ENCODE results near the gene CLRN1.

CLRN1 gene

DNA sequence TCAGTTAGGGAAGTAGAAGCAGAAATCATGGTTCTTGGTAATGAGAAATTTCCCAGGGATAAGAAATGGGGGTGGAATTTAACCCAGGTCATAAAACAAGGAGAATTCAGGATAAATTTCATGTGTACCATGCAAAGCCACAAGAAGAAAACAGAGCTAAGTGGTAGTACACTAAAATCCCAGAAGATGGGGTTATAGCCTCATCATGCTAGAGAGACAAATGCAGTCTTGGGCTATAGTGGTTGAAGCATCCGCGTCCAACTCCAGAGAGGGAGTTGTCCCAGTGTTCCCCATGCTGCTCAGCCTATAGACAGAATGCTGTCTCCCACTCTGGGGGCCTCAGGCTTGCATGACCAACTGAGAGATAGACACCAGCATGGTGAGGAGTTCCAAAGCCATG lies 36.2 kb upstream of the CLRN1 start:
- H3K9me2 ChIP-seq (replicated peaks; ENCODE audit: insufficient read depth, low read length): no peaks in the 10 kb centered on the region
- no peak overlapping the region for H3K9ac ChIP-seq (ENCODE audit: low read length)
- H4K20me1 ChIP-seq (ENCODE audit: low read depth, low read length): no peaks in the 10 kb centered on the region
- no peak for TF ChIP-seq EZH2phosphoT487 (conservative IDR thresholded peaks at IDR 0.05; ENCODE audit: low read length)
- TF ChIP-seq, protein P1, sequence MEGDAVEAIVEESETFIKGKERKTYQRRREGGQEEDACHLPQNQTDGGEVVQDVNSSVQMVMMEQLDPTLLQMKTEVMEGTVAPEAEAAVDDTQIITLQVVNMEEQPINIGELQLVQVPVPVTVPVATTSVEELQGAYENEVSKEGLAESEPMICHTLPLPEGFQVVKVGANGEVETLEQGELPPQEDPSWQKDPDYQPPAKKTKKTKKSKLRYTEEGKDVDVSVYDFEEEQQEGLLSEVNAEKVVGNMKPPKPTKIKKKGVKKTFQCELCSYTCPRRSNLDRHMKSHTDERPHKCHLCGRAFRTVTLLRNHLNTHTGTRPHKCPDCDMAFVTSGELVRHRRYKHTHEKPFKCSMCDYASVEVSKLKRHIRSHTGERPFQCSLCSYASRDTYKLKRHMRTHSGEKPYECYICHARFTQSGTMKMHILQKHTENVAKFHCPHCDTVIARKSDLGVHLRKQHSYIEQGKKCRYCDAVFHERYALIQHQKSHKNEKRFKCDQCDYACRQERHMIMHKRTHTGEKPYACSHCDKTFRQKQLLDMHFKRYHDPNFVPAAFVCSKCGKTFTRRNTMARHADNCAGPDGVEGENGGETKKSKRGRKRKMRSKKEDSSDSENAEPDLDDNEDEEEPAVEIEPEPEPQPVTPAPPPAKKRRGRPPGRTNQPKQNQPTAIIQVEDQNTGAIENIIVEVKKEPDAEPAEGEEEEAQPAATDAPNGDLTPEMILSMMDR (IDR thresholded peaks at IDR 0.05; ENCODE audit: insufficient read depth, low read length, poor library complexity, severe bottlenecking): no peak
- no peaks in the 10 kb centered on the region for H3K36me3 ChIP-seq (ENCODE audit: low read length)
- no peak overlapping the region for H3K27ac ChIP-seq (ENCODE audit: low read depth, low read length)
- no peaks in the 10 kb centered on the region for H3K9me3 ChIP-seq (ENCODE audit: insufficient read depth, low read length)
- no peak overlapping the region for H2AFZ ChIP-seq (ENCODE audit: low read depth, low read length, severe bottlenecking)
- H3K4me2 ChIP-seq (ENCODE audit: low read depth, low read length, poor library complexity, severe bottlenecking): no peak overlapping the region
- H3K79me2 ChIP-seq (ENCODE audit: insufficient read depth, low read length): no peaks in the 10 kb centered on the region
- no peak overlapping the region for H3K4me3 ChIP-seq (ENCODE audit: insufficient read depth, low read length, poor library complexity, severe bottlenecking)
- no peaks in the 10 kb centered on the region for H3K27me3 ChIP-seq (ENCODE audit: low read length)
- H3F3A ChIP-seq (ENCODE audit: insufficient read depth): no peaks in the 10 kb centered on the region

DNA sequence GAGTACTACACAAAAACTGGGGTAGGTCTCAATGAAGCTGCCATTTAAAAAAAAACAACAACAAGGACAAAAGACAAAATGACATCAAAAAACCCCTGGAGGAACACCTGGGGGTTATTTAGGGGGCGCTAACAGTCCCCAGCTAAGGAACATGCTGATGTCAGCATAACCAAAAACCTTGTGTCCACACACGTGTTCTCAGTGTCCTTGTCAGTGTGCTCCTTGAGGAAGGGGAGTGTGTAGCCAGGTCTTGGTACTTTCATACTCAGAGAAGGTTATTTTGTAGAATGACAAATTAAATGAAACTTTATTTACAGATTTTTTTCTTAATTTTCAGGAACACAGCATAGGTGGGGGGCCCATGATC lies 31.2 kb upstream of the CLRN1 start:
- no peak for TF ChIP-seq EZH2phosphoT487 (conservative IDR thresholded peaks at IDR 0.05; ENCODE audit: low read length)
- TF ChIP-seq, protein P1 (IDR thresholded peaks at IDR 0.05; ENCODE audit: insufficient read depth, low read length, poor library complexity, severe bottlenecking): no peak
- H3K79me2 ChIP-seq (ENCODE audit: insufficient read depth, low read length): no peaks in the 10 kb centered on the region
- H2AFZ ChIP-seq (ENCODE audit: low read depth, low read length, severe bottlenecking): no peak overlapping the region
- no peaks in the 10 kb centered on the region for H3F3A ChIP-seq (ENCODE audit: insufficient read depth)
- H3K27ac ChIP-seq (ENCODE audit: low read depth, low read length): no peak overlapping the region
- no peak overlapping the region for H3K4me2 ChIP-seq (ENCODE audit: low read depth, low read length, poor library complexity, severe bottlenecking)
- no peaks in the 10 kb centered on the region for H3K9me2 ChIP-seq (replicated peaks; ENCODE audit: insufficient read depth, low read length)
- H3K9ac ChIP-seq (ENCODE audit: low read length): no peak overlapping the region
- no peak overlapping the region for H3K4me3 ChIP-seq (ENCODE audit: insufficient read depth, low read length, poor library complexity, severe bottlenecking)
- H3K27me3 ChIP-seq (ENCODE audit: low read length): no peaks in the 10 kb centered on the region
- no peaks in the 10 kb centered on the region for H3K9me3 ChIP-seq (ENCODE audit: insufficient read depth, low read length)
- H4K20me1 ChIP-seq (ENCODE audit: low read depth, low read length): no peaks in the 10 kb centered on the region
- no peaks in the 10 kb centered on the region for H3K36me3 ChIP-seq (ENCODE audit: low read length)

DNA sequence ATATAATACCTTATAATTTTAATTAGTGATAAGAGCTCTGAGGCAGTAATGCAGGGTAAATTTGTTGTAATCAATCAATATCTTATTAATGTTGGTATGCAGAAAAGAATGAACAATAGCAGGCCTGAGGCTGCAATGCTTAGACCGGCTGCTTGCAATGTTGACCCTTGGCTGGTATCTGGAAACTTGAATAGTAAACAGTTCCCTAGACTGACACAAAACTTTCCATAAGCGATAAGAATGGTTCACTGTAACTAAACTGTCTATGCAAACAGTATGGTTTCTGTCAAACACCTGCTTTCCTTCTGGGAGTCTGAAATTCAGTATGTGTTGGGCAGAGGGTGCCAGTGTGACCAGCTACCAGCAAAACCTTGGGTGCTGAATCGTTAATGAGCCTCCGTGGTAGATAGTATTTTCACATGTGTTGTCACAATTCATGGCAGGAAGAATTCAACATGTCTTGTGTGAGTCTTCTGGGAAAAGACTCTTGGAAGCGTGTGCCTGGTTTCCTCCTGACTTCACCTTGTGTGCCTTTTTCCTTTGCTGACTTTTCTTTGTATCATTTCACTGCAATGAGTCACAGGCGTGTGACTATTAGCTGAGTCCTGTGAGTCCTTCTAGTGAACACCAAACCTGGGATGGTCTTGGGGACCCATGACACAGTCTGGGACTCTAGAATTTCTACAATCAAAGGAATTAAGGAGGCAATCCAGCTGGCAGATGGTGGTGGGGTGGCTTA lies 30.7 kb upstream of the CLRN1 start:
- no peak overlapping the region for H3K9ac ChIP-seq (ENCODE audit: low read length)
- no peaks in the 10 kb centered on the region for H3K27me3 ChIP-seq (ENCODE audit: low read length)
- no peak overlapping the region for H3K4me3 ChIP-seq (ENCODE audit: insufficient read depth, low read length, poor library complexity, severe bottlenecking)
- H3K27ac ChIP-seq (ENCODE audit: low read depth, low read length): no peak overlapping the region
- H4K20me1 ChIP-seq (ENCODE audit: low read depth, low read length): no peaks in the 10 kb centered on the region
- H3K9me3 ChIP-seq (ENCODE audit: insufficient read depth, low read length): no peaks in the 10 kb centered on the region
- no peaks in the 10 kb centered on the region for H3K9me2 ChIP-seq (replicated peaks; ENCODE audit: insufficient read depth, low read length)
- no peaks in the 10 kb centered on the region for H3F3A ChIP-seq (ENCODE audit: insufficient read depth)
- no peaks in the 10 kb centered on the region for H3K36me3 ChIP-seq (ENCODE audit: low read length)
- TF ChIP-seq, protein P1 (IDR thresholded peaks at IDR 0.05; ENCODE audit: insufficient read depth, low read length, poor library complexity, severe bottlenecking): no peak
- no peak for TF ChIP-seq EZH2phosphoT487 (conservative IDR thresholded peaks at IDR 0.05; ENCODE audit: low read length)
- H3K79me2 ChIP-seq (ENCODE audit: insufficient read depth, low read length): no peaks in the 10 kb centered on the region
- no peak overlapping the region for H3K4me2 ChIP-seq (ENCODE audit: low read depth, low read length, poor library complexity, severe bottlenecking)
- no peak overlapping the region for H2AFZ ChIP-seq (ENCODE audit: low read depth, low read length, severe bottlenecking)

Data from SU-DHL-6 (cell line).